ENCODE data around the gene A4GALT.

DNA sequence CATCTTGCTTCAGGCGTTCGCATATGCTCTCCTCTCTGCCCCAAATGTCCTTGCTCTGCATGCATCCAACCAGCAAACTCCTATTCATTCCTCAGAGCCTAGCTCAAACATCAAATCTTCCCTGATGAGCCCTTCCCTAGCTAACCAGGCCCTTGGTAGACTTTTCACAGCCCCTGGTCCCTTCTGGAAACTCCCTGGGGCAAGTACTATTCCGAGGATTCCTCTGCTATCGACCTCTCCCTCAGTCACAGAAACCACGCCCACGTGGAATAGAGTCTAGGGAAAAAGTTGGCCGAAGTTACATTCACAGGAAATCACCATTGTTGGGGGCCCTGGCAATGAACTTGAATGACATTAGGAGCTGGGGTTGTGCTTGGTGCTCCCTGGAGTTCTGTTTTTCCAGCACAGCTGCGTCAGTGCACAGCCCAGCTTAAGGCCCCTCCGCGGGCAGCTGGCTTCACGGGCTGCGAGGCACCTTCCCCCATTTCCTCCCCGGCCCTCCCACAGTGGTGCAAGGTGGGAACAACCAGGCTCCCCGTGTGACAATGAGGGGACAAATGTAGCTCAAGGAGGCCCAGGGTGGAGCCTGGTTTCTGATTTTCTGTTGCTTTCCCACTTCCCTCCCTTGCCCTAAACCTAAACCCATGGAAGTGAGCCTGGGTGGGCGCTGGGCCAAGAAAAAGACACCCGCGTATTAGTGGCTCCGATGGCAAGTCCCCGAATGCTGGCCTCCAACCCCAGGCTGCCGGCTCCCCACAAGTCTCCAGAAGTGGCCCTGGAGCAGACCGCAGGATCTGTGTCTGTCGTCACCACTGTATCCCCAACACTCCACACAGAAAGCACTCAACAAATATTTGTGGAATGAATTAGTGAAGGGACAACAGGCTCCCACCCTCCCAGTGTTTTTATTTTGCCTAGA lies 76.0 kb downstream of the A4GALT start:
- TF ChIP-seq CTCF (conservative IDR thresholded peaks at IDR 0.05 in 1 of 2, IDR thresholded peaks at IDR 0.05 in 1 of 2; ENCODE audit: low read depth in 1 of 2, low read length in 2 of 2) (no peak), EZH2 (IDR thresholded peaks at IDR 0.05; ENCODE audit: low read length, missing control alignments) (no peak)

All from fibroblast of lung (primary cell).